Naive thymus-derived CD4-positive, alpha-beta T cell (primary cell): ENCODE measurements around the gene GIGYF1. TPM values are rescaled to one million over a fixed set of nuclear protein-coding genes. Genes with fewer than 3 reads are reported as not detected.

ENCODE experiments used
- ATAC-seq: fragments of 150-1000 bp; cut with Tn5 transposase; 2 replicates; pipeline ENCODE4 v1.10.0; 2021; ENCODE audit warnings: mild to moderate bottlenecking, moderate library complexity
- CTCF ChIA-PET: fragments of 350-600 bp; sonication (Branson Sonifier 250); formaldehyde crosslinking; loops from one replicate; lab custom pipeline; 2021; ENCODE audit warnings: antibody characterized with exemption; lab: Charles Lee
- POLR2A ChIA-PET: fragments of 350-600 bp; sonication (Branson Sonifier 250); formaldehyde crosslinking; loops from one replicate; lab custom pipeline; 2021; ENCODE audit warnings: antibody characterized with exemption, inconsistent platforms; lab: Charles Lee
- DNase-seq, 9 donors: peaks; one replicate each; pipeline versions ENCODE4 v3.0.0 to v3.0.0-alpha.2; 2020 to 2022; ENCODE audit warnings: mixed read lengths in 1 of 9
- H3K27ac ChIP-seq: one replicate; pipeline ENCODE4 v1.7.0; 2013; ENCODE audit warnings: mild to moderate bottlenecking, low read depth, low read length, moderate library complexity
- H3K27me3 ChIP-seq, 2 donors: one replicate each; pipeline ENCODE4 v1.7.0; 2013; ENCODE audit warnings: low read length in 2 of 2, mild to moderate bottlenecking in 2 of 2, moderate library complexity in 2 of 2; ENCODE audit not compliant: control insufficient read depth in 2 of 2, insufficient read depth in 2 of 2
- H3K36me3 ChIP-seq, 3 experiments: 1 replicate in 2 of 3; 2 replicates in 1 of 3; pipeline ENCODE4 v1.7.0; 2013; ENCODE audit warnings: low read length in 3 of 3, mild to moderate bottlenecking in 3 of 3, moderate library complexity in 1 of 3; ENCODE audit not compliant: insufficient read depth in 3 of 3, control insufficient read depth in 2 of 3
- H3K4me1 ChIP-seq, 2 donors: one replicate each; pipeline ENCODE4 v1.7.0; 2013; ENCODE audit warnings: low read length in 2 of 2, mild to moderate bottlenecking in 2 of 2, moderate library complexity in 1 of 2; ENCODE audit not compliant: control insufficient read depth in 2 of 2, insufficient read depth in 2 of 2
- H3K4me3 ChIP-seq: 2 replicates; pipeline ENCODE4 v1.7.0; 2013; ENCODE audit warnings: mild to moderate bottlenecking, low read length
- H3K9me3 ChIP-seq, 3 experiments: 1 replicate in 2 of 3; 2 replicates in 1 of 3; pipeline ENCODE4 v1.7.0; 2013; ENCODE audit warnings: low read length in 3 of 3; ENCODE audit not compliant: control insufficient read depth in 2 of 3
- H3K27ac Mint-ChIP-seq, 9 donors: one replicate each; pipeline ENCODE4 v1.8.0; 2020 to 2022; ENCODE audit warnings: mixed read lengths in 9 of 9, mild to moderate bottlenecking in 8 of 9, moderate library complexity in 5 of 9, inconsistent platforms in 2 of 9
- H3K27me3 Mint-ChIP-seq, 5 donors: one replicate each; pipeline ENCODE4 v1.8.0; 2021 to 2022; ENCODE audit warnings: mixed read lengths in 5 of 5, mild to moderate bottlenecking in 1 of 5
- H3K36me3 Mint-ChIP-seq, 5 donors: one replicate each; pipeline ENCODE4 v1.8.0; 2020 to 2022; ENCODE audit warnings: mixed read lengths in 5 of 5, mild to moderate bottlenecking in 3 of 5, inconsistent platforms in 1 of 5
- H3K4me1 Mint-ChIP-seq, 7 donors: one replicate each; pipeline ENCODE4 v1.8.0; 2020 to 2022; ENCODE audit warnings: mixed read lengths in 7 of 7, mild to moderate bottlenecking in 3 of 7, inconsistent platforms in 1 of 7
- H3K4me3 Mint-ChIP-seq, 10 donors: one replicate each; pipeline ENCODE4 v1.8.0; 2020 to 2022; ENCODE audit warnings: mild to moderate bottlenecking in 10 of 10, mixed read lengths in 10 of 10, moderate library complexity in 6 of 10, inconsistent platforms in 2 of 10
- H3K9me3 Mint-ChIP-seq, 11 donors: one replicate each; pipeline ENCODE4 v1.8.0; 2020 to 2022; ENCODE audit warnings: mixed read lengths in 11 of 11, mild to moderate bottlenecking in 4 of 11, inconsistent platforms in 1 of 11, moderate library complexity in 1 of 11
- intact Hi-C, 2 donors: fragments of 100-400 bp; cut with micrococcal nuclease; formaldehyde crosslinking; loops; one replicate each; pipeline ENCODE4 v1.15.1; 2023
- polyA plus RNA-seq, 2 donors: library from polyadenylated mRNA; unstranded; fragments of 300-500 nt; fragmentation: Illumina TruSeq; gene quantifications; one replicate each; pipeline ENCODE4 v1.2.3, GENCODE V29; 2021
- total RNA-seq, 6 experiments: library from RNA in 5 of 6; stranded (reverse) in 5 of 6; gene quantifications; 1 replicate in 5 of 6; 2 replicates in 1 of 6; pipeline ENCODE4 v1.2.3 and lab custom pipeline; 2021 to 2026

The GIGYF1 gene, protein sequence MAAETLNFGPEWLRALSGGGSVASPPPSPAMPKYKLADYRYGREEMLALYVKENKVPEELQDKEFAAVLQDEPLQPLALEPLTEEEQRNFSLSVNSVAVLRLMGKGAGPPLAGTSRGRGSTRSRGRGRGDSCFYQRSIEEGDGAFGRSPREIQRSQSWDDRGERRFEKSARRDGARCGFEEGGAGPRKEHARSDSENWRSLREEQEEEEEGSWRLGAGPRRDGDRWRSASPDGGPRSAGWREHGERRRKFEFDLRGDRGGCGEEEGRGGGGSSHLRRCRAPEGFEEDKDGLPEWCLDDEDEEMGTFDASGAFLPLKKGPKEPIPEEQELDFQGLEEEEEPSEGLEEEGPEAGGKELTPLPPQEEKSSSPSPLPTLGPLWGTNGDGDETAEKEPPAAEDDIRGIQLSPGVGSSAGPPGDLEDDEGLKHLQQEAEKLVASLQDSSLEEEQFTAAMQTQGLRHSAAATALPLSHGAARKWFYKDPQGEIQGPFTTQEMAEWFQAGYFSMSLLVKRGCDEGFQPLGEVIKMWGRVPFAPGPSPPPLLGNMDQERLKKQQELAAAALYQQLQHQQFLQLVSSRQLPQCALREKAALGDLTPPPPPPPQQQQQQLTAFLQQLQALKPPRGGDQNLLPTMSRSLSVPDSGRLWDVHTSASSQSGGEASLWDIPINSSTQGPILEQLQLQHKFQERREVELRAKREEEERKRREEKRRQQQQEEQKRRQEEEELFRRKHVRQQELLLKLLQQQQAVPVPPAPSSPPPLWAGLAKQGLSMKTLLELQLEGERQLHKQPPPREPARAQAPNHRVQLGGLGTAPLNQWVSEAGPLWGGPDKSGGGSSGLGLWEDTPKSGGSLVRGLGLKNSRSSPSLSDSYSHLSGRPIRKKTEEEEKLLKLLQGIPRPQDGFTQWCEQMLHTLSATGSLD (N-terminal part only)
- 100 to 1,000 TPM in 2 of 5 experiments, 10 to 100 TPM in 3; 48.3 to 125 (median 91.4) TPM for total RNA-seq
- polyA plus RNA-seq = 1 to 10 TPM; 1.4 to 2.9 TPM
- total RNA-seq (lab: John Stamatoyannopoulos, UW) = 263 reads per million, percentile 95 among the genes with 10 or more reads in this experiment

DNA sequence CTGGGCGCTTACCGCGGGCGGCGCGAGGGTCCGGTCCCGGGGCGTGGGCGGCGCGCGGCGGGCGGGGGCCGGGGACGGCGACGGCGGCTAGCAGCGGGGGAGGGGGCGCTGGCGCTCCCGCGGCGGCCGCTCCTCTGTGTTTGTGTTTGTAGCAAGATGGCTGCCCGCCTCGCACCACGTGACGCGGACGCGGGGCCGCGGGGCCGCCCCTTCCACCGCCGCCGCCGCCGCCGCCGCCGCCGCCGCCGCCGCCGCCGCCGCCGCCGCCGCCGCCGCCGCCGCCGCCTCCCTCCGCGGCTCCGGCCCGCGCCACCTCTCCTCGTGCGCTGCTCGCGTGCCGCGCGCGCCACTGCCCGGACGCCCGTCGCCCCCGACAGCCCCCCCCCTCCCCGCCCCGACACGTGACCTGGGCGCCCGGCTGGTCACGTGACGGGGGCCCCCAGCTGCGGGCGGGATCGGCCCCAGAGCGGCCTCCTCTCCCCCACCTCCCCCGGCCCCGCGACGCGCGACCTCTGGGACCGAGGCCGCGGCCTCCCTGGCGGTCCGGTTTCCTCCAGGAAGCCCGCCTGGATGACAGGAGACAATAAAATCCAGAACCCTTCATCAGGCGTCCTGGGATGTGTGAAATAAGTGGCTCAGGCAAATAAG, at the start of gene GIGYF1:
Gene GIGYF1 (minus strand): TSS at position 153 of the 648 bp plus-strand sequence. CDS start 6,012 bp downstream, outside the sequence.
- H3K4me3 Mint-ChIP-seq = peak within 1 kb of the TSS; percentile 92 to 100 (median 94)
- no peaks in the 10 kb centered on the region for H3K27me3 ChIP-seq
- ATAC-seq (peak; percentile 83), DNase-seq (peak; percentile 61 to 76 (median 65))
- peaks cover 0 to 2% (median 0%) of the 10 kb centered on the region in 11 donors for H3K9me3 Mint-ChIP-seq
- peaks cover 0 to 27% (median 0%) of the 10 kb centered on the region in 5 donors for H3K27me3 Mint-ChIP-seq
- H3K27ac Mint-ChIP-seq = peak within 1 kb of the TSS; percentile 92 to 96 (median 95)
- intact Hi-C loops = loop anchor here (1.0 to 5.0 kb wide), 7 partner anchors 11 to 267 kb away; partner anchors contain the start of genes FBXO24 (in 1 of the 2), GNB2 (in 1 of the 2), LRCH4 (in 1 of the 2) and MEPCE (in 1 of the 2)
- ChIA-PET CTCF (interaction anchor here (1.0 to 4.0 kb wide), 2 partner anchors 11 to 108 kb away, joined by 3 to 27 read pairs; partner anchors contain the start of genes FBXO24 and POP7), POLR2A (interaction anchor here (1.0 to 4.7 kb wide), 8 partner anchors 11 to 230 kb away, joined by 3 to 20 read pairs (median 10); partner anchors contain the start of genes FBXO24, LRCH4, MOSPD3 and POP7)
- peaks cover 23 to 27% of the 10 kb centered on the region in 2 donors for H3K4me1 ChIP-seq
- H3K27ac ChIP-seq = peak within 1 kb of the TSS; percentile 73
- peaks cover 0 to 8% (median 0%) of the 10 kb centered on the region in 5 donors for H3K36me3 Mint-ChIP-seq
- H3K4me1 Mint-ChIP-seq = peaks cover 22 to 44% (median 33%) of the 10 kb centered on the region in 7 donors
- peak within 1 kb of the TSS; percentile 67 for H3K4me3 ChIP-seq
- H3K9me3 ChIP-seq = no peaks in the 10 kb centered on the region
- H3K36me3 ChIP-seq = peaks cover 0 to 5% (median 0%) of the 10 kb centered on the region in 3 experiments

DNA sequence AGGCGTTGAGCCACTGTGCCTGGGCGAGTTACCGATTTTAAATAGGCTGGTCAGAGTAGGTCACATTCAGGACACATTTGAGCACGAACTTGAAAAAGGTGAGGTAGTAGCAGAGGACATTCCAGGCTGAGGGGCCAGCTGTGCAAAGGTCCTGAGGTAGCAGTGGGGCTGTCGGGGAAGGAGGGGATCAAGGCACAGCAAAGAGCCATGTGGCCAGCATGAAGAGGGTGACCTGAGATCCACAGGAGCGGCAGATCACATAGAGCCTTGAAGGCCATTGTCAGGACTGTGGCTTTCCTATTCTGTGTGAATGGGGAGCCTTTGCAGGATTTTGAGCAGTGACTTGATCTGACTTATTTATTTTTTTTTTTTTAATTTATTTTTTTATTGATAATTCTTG, 45.9 kb upstream of the GIGYF1 start:
- peak overlapping the region in 2 of 9 donors; percentile 21 to 36 for H3K27ac Mint-ChIP-seq
- Histone ChIP-seq H3K4me1 (no peaks in the 10 kb centered on the region), H3K9me3 (no peaks in the 10 kb centered on the region), H3K36me3 (no peaks in the 10 kb centered on the region), H3K4me3 (no peak overlapping the region), H3K27me3 (no peaks in the 10 kb centered on the region), H3K27ac (no peak overlapping the region)
- ATAC-seq (no peak), DNase-seq (no peak)
- intact Hi-C loops = no loop called here
- peaks cover 0 to 13% (median 3%) of the 10 kb centered on the region in 5 donors for H3K27me3 Mint-ChIP-seq
- CTCF ChIA-PET = no interaction called here
- peaks cover 0 to 5% (median 0%) of the 10 kb centered on the region in 11 donors for H3K9me3 Mint-ChIP-seq
- no peak overlapping the region for H3K4me3 Mint-ChIP-seq
- H3K4me1 Mint-ChIP-seq = peaks cover 0 to under 1% (median 0%) of the 10 kb centered on the region in 7 donors
- POLR2A ChIA-PET = no interaction called here
- H3K36me3 Mint-ChIP-seq = peaks cover 0 to 4% (median 0%) of the 10 kb centered on the region in 5 donors

DNA sequence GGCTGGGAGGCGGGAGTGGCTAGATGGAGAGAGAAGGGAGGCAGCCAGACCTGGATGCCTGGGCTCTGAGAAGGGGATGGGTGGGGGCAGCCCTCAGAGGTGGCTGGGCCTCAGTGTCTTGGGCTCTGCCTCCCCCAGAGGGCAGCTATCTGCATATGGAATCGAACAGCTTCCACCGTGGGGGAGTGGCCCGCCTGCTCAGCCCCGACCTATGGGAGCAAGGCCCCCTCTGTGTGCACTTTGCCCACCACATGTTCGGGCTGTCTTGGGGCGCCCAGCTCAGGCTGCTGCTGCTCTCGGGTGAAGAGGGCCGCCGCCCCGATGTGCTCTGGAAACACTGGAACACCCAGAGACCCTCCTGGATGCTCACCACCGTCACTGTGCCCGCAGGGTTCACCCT, 42.6 kb upstream of the GIGYF1 start:
- CTCF ChIA-PET = no interaction called here

DNA sequence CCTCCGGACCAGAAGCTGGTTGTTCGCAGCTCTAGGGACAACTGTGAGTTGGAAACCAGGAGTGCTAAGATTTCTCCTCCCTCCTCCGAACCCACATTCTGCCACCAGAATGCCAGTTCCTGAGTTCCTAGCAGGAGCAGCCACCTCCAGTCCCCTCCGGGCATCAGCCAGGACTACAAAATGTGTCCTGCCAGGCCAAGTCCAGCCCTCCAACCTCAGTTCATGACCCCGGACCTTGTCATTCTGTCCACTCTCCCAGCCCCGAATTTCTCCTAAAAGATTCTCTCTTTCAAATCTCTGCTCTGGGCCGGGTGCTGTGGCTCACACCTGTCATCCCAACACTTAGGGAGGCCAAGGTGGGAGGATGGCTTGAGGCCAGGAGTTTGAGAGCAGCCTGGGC, 41.7 kb upstream of the GIGYF1 start:
- no peak overlapping the region for H3K27ac ChIP-seq
- no peak for ATAC-seq
- CTCF ChIA-PET = no interaction called here
- H3K4me1 ChIP-seq = no peaks in the 10 kb centered on the region
- no peaks in the 10 kb centered on the region for H3K9me3 ChIP-seq
- Mint-ChIP-seq H3K36me3 (no peaks in the 10 kb centered on the region), H3K27ac (no peak overlapping the region), H3K4me1 (peaks cover 0 to 6% (median 4%) of the 10 kb centered on the region in 7 donors), H3K9me3 (no peaks in the 10 kb centered on the region), H3K4me3 (no peak overlapping the region), H3K27me3 (peaks cover 0 to 22% (median 0%) of the 10 kb centered on the region in 5 donors)
- no peak for DNase-seq
- no peaks in the 10 kb centered on the region for H3K27me3 ChIP-seq
- no peak overlapping the region for H3K4me3 ChIP-seq
- no peaks in the 10 kb centered on the region for H3K36me3 ChIP-seq
- intact Hi-C loops = no loop called here
- POLR2A ChIA-PET = no interaction called here

More for the DNA sequence above, 42.6 kb upstream of the GIGYF1 start:
- DNase-seq (no peak), ATAC-seq (no peak)
- no peaks in the 10 kb centered on the region for H3K9me3 Mint-ChIP-seq
- peaks cover 0 to 6% (median 4%) of the 10 kb centered on the region in 7 donors for H3K4me1 Mint-ChIP-seq
- peaks cover 0 to 22% (median 0%) of the 10 kb centered on the region in 5 donors for H3K27me3 Mint-ChIP-seq
- Histone ChIP-seq H3K9me3 (no peaks in the 10 kb centered on the region), H3K36me3 (no peaks in the 10 kb centered on the region), H3K4me3 (no peak overlapping the region), H3K27me3 (no peaks in the 10 kb centered on the region), H3K4me1 (no peaks in the 10 kb centered on the region), H3K27ac (no peak overlapping the region)
- intact Hi-C loops = no loop called here
- no peak overlapping the region for H3K27ac Mint-ChIP-seq
- POLR2A ChIA-PET = no interaction called here
- H3K4me3 Mint-ChIP-seq = no peak overlapping the region
- no peaks in the 10 kb centered on the region for H3K36me3 Mint-ChIP-seq

DNA sequence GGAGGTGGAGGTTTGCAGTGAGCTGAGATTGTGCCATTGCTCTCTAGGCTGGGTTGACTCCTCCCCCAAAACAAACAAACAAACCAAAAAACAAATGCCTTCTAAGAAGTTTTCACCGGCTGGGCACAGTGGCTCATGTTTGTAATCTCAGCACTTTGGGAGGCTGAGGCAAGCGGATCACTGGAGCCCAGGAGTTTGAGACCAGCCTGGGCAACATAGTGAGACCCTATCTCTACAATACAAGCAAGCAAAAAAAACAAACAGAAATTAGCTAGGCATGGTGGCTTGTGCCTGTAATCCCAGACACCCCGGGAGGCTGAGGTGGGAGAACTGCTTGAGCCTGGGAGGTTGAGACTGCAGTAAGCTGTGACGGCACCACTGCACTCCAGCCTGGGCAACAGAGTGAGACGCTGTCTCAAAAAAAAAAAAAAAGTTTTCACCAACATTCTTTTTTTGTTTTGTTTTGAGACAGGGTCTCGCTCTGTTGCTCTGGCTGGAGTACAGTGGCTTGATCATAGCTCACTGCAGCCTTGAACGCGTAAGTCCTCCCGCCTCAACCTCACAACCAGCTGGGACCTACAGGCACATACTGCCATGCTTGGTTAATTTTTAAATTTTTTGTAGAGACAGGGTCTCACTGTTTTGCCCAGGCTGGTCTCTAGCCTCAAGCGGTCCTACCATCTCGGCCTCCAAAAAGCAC, 38.0 kb upstream of the GIGYF1 start:
- Mint-ChIP-seq H3K27ac (no peak overlapping the region), H3K36me3 (no peaks in the 10 kb centered on the region), H3K9me3 (no peaks in the 10 kb centered on the region), H3K27me3 (peaks cover 5 to 24% (median 12%) of the 10 kb centered on the region in 5 donors), H3K4me3 (no peak overlapping the region), H3K4me1 (peaks cover 0 to 6% (median 4%) of the 10 kb centered on the region in 7 donors)
- DNase-seq = no peak
- POLR2A ChIA-PET = no interaction called here
- no peak for ATAC-seq
- intact Hi-C loops = no loop called here
- H3K27me3 ChIP-seq = no peaks in the 10 kb centered on the region
- no peaks in the 10 kb centered on the region for H3K9me3 ChIP-seq
- no peak overlapping the region for H3K4me3 ChIP-seq
- no peaks in the 10 kb centered on the region for H3K36me3 ChIP-seq
- CTCF ChIA-PET = no interaction called here
- H3K4me1 ChIP-seq = no peaks in the 10 kb centered on the region
- no peak overlapping the region for H3K27ac ChIP-seq
